ENCODE results near the gene BTG1.

Gene BTG1

GRCh38 chr12:92107094-92107493, 38.6 kb downstream of the BTG1 start:
- no peaks in the 10 kb centered on the region for H4K20me1 ChIP-seq (ENCODE audit: insufficient read depth, low read length, poor library complexity, severe bottlenecking)
- no peak for TF ChIP-seq EZH2phosphoT487 (IDR thresholded peaks at IDR 0.05; ENCODE audit: borderline replicate concordance)
- TF ChIP-seq, protein P1, sequence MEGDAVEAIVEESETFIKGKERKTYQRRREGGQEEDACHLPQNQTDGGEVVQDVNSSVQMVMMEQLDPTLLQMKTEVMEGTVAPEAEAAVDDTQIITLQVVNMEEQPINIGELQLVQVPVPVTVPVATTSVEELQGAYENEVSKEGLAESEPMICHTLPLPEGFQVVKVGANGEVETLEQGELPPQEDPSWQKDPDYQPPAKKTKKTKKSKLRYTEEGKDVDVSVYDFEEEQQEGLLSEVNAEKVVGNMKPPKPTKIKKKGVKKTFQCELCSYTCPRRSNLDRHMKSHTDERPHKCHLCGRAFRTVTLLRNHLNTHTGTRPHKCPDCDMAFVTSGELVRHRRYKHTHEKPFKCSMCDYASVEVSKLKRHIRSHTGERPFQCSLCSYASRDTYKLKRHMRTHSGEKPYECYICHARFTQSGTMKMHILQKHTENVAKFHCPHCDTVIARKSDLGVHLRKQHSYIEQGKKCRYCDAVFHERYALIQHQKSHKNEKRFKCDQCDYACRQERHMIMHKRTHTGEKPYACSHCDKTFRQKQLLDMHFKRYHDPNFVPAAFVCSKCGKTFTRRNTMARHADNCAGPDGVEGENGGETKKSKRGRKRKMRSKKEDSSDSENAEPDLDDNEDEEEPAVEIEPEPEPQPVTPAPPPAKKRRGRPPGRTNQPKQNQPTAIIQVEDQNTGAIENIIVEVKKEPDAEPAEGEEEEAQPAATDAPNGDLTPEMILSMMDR (conservative IDR thresholded peaks at IDR 0.05; ENCODE audit: low read length) = no peak
- H3K4me3 ChIP-seq (ENCODE audit: low read length, poor library complexity, severe bottlenecking) = no peak overlapping the region
- H3K36me3 ChIP-seq (ENCODE audit: insufficient read depth, low read length) = no peaks in the 10 kb centered on the region
- H3K27me3 ChIP-seq (ENCODE audit: insufficient read depth, low read length, poor library complexity, severe bottlenecking) = no peaks in the 10 kb centered on the region
- no peaks in the 10 kb centered on the region for H3K9me3 ChIP-seq (ENCODE audit: insufficient read depth, low read depth, low read length)
- no peaks in the 10 kb centered on the region for H3K9me2 ChIP-seq (replicated peaks; ENCODE audit: low read depth, low read length)
- H3K79me2 ChIP-seq (ENCODE audit: insufficient read depth, low read length) = no peaks in the 10 kb centered on the region
- H2AFZ ChIP-seq (ENCODE audit: low read length) = no peak overlapping the region
- no peak overlapping the region for H3K4me2 ChIP-seq (ENCODE audit: low read depth, low read length, poor library complexity, severe bottlenecking)
- no peaks in the 10 kb centered on the region for H3F3A ChIP-seq (ENCODE audit: low read depth)
- no peak overlapping the region for H3K9ac ChIP-seq (ENCODE audit: low read depth, low read length, poor library complexity, severe bottlenecking)
- H3K4me1 ChIP-seq (ENCODE audit: insufficient read depth, low read length, poor library complexity, severe bottlenecking) = no peaks in the 10 kb centered on the region

GRCh38 chr12:92105676-92106075, 40.0 kb downstream of the BTG1 start:
- no peak for TF ChIP-seq EZH2phosphoT487 (IDR thresholded peaks at IDR 0.05; ENCODE audit: borderline replicate concordance)
- TF ChIP-seq, protein P1 (conservative IDR thresholded peaks at IDR 0.05; ENCODE audit: low read length) = no peak
- no peaks in the 10 kb centered on the region for H3K9me3 ChIP-seq (ENCODE audit: insufficient read depth, low read depth, low read length)
- no peak overlapping the region for H3K4me2 ChIP-seq (ENCODE audit: low read depth, low read length, poor library complexity, severe bottlenecking)
- no peaks in the 10 kb centered on the region for H4K20me1 ChIP-seq (ENCODE audit: insufficient read depth, low read length, poor library complexity, severe bottlenecking)
- H3K79me2 ChIP-seq (ENCODE audit: insufficient read depth, low read length) = no peaks in the 10 kb centered on the region
- H3K9me2 ChIP-seq (replicated peaks; ENCODE audit: low read depth, low read length) = no peaks in the 10 kb centered on the region
- H3K27me3 ChIP-seq (ENCODE audit: insufficient read depth, low read length, poor library complexity, severe bottlenecking) = no peaks in the 10 kb centered on the region
- H3K9ac ChIP-seq (ENCODE audit: low read depth, low read length, poor library complexity, severe bottlenecking) = no peak overlapping the region
- H3F3A ChIP-seq (ENCODE audit: low read depth) = no peaks in the 10 kb centered on the region
- H3K4me3 ChIP-seq (ENCODE audit: low read length, poor library complexity, severe bottlenecking) = no peak overlapping the region
- H3K4me1 ChIP-seq (ENCODE audit: insufficient read depth, low read length, poor library complexity, severe bottlenecking) = no peaks in the 10 kb centered on the region
- no peaks in the 10 kb centered on the region for H3K36me3 ChIP-seq (ENCODE audit: insufficient read depth, low read length)
- no peak overlapping the region for H2AFZ ChIP-seq (ENCODE audit: low read length)

DNA sequence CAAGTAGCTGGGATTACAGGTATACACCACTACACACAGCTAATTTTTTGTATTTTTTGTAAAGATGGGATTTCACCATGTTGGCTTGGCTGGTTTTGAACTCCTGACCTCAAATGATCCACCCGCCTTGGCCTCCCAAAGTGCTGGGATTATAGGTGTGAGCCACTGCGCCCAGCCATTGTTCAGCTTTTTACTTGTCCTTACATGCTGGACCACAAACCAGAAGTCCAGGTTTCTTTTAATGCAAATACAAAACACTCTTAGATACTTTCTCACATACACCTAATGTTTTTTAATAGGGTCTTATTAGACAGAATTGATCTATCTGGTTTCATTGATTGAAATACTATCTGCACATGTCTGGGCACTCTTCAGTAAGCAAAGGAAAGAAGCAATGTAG, 40.5 kb downstream of the BTG1 start:
- Histone ChIP-seq H3K9me2 (replicated peaks; ENCODE audit: low read depth, low read length) (no peaks in the 10 kb centered on the region), H3K9me3 (ENCODE audit: insufficient read depth, low read depth, low read length) (no peaks in the 10 kb centered on the region), H3K4me3 (ENCODE audit: low read length, poor library complexity, severe bottlenecking) (no peak overlapping the region), H3K4me2 (ENCODE audit: low read depth, low read length, poor library complexity, severe bottlenecking) (no peak overlapping the region), H4K20me1 (ENCODE audit: insufficient read depth, low read length, poor library complexity, severe bottlenecking) (no peaks in the 10 kb centered on the region), H3K27me3 (ENCODE audit: insufficient read depth, low read length, poor library complexity, severe bottlenecking) (no peaks in the 10 kb centered on the region), H3F3A (ENCODE audit: low read depth) (no peaks in the 10 kb centered on the region), H3K79me2 (ENCODE audit: insufficient read depth, low read length) (no peaks in the 10 kb centered on the region), H2AFZ (ENCODE audit: low read length) (no peak overlapping the region), H3K9ac (ENCODE audit: low read depth, low read length, poor library complexity, severe bottlenecking) (no peak overlapping the region), H3K36me3 (ENCODE audit: insufficient read depth, low read length) (no peaks in the 10 kb centered on the region), H3K4me1 (ENCODE audit: insufficient read depth, low read length, poor library complexity, severe bottlenecking) (no peaks in the 10 kb centered on the region)
- TF ChIP-seq, protein P1 (conservative IDR thresholded peaks at IDR 0.05; ENCODE audit: low read length) = no peak
- no peak for TF ChIP-seq EZH2phosphoT487 (IDR thresholded peaks at IDR 0.05; ENCODE audit: borderline replicate concordance)

Data from Loucy (cell line).